ENCODE measurements around the gene CUEDC1.

Gene CUEDC1

DNA sequence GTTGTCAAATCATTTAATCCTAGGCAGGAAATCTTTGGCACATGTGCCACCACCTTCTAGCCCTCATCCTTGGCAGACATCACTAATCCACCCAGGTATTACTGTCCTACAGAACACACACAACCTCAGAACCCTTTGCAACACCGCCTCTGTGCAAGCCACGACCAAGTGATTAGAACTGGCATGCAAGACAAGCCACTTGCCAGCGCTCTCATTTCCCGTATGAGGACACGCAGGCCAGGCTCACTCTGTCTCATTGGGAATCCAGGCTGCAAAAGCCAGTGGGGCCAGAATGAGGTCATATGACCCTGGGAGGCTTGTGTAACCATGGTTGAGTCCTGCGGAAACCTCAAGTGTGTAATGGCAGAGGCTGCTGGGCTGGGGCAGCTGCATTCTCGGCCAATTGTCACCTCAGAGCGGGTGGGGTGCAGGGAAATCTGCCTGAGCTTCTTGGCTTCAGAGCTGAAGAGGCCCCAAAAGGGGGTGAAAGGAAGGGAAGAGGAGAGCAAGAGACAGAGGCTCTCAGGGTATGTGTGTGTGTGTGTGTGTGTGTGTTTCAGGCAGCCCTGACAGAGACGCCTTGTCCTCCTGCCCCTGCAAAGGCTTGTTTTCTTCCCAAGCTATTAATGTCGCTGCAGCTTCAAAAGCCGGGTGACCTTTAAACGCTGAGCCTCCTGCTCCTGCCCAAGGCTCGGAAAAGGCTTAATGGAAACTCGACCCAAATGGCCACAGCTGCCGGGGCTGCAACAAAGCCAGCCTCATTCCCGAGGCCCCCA lies 62.2 kb downstream of the CUEDC1 start:
- DNase-seq = no peak

- peak in 1 of 2 experiments; percentile 67 for DNase-seq
Measured at GRCh38 chr17:57892146-57892819, 62.9 kb downstream of the CUEDC1 start.

- DNase-seq = no peak
Measured at GRCh38 chr17:57890857-57891232, 64.4 kb downstream of the CUEDC1 start.

- peak in 1 of 2 experiments; percentile 73 for DNase-seq
Measured at GRCh38 chr17:57889892-57890856, 65.0 kb downstream of the CUEDC1 start.

- DNase-seq = no peak
Measured at GRCh38 chr17:57889252-57889651, 66.0 kb downstream of the CUEDC1 start.

DNA sequence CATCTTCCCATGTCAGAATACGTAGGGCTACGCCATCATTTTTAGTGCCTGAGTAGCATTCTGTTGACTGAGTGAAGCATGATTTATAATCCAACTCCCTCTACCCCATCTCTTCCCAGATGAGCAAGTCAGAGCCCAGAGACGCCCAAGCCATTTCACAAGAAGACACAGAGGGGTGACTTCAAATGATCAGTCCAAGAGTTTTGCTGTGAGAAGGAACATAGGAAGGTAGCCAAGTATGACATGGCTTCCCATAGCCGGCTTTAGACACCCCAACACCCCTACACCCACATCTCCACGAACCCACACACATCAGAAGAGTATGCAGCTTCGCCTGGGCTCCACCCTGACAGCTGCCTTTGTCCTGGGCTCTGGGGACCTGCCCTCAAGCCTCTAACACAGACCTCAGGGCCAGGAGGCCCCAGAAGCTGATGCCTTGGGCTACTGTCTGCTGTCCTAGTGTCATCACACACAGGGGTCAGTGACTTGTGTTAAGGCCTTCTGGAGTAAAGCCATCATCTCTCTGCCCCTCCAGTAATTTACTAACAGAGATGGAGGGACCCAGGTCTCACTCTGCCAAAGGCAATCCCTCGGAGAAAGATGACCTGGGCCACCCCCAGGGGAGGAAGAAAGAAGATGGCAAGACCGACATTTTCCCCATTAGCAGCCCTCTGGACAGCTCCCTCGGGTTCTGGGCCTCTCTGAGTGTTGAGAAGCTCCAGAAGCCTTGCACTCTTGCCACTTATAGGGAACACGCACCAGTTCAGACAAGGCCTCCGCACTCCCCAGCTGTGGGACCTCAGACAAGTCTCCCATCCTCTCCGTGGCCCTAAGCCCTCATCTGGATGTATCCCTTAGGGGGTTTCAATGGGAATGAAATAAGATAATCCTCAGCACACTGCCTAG lies 66.6 kb downstream of the CUEDC1 start:
- no peak for DNase-seq

- no peak for DNase-seq
Measured at GRCh38 chr17:57887161-57887560, 68.1 kb downstream of the CUEDC1 start.

DNA sequence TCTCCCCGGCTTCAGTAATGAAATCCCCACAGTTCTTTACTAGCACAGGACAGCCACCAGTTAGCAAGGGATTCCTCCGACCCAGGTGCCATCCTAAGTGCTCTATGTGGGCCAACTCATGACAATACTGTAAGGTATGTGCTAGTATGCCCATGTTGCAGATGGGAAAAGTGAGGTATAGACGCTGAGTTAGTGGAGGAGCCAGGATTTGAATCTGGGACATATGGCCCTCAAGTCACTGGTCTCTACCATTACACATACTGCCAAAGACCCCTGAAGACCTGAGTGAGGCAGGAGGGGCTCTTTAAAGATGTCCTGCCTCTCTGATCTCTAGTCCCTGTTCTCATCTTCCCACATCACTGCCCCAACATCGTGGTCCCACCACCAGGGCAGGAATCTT lies 69.2 kb downstream of the CUEDC1 start:
- DNase-seq = no peak

DNA sequence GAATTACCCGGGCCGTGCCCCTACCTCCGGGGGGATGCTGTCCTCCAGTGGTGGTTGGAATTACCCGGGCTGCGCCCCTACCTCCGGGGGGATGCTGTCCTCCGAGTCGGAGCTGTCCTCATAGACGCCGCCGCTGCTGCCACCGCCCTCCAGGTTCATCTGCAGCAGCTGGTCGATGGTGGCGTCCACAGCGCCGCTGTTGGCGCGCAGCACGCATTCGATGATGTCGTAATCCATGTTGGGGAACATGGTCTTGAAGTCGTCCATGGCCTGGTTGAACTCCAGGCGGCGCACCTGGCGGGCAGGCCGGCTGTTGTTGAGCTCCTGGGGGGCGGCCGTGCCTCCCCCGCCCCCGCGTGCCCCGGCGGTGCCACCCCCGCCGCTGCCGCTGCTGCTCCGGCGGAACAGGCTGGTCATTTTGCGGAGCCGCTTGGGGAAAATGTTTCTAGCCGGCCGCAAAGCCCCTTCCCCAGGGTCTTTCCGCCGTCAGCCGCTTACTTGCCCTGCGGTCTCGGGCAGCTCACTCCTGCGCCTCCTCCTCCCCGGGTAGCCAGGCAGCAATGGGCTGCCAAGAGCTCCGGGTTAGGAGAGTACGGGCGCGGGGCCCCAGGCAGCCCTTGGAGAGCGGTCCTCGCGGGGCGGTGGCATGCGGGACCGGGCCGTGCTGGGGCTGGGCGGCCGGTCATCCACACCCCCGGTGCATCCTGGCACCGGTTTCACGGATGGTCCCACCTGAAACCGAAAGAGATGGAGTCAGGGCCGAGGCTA lies 69.9 kb downstream of the CUEDC1 start:
- no peak for DNase-seq

DNA sequence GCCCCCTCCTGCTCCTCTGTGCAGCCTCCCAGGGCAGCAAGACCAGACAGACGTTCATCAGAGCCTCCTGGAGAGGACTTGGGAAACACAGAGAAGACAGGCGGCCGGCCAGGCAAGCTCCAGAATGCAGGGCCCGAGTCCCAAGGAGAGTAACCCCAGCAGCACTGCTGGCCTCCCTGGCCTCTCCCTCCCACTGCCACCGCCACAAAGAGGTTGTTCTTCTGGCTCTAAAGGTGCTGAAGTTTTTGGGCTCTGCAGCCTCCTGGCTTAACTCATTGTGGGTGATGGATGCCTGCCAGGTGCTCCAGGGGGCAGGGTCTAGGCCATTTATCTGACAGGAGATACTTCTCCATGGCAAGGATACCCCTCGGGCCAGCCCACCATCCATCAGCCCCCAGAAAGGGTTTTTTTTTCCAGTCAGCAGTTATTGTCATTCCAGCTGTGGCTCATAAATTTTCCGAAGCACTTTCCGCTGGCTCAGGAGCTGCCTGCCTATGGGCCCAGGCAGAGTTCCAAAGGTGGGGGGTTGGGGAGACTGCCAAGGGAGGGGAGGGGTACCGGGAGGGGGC lies 73.3 kb downstream of the CUEDC1 start:
- no peak for DNase-seq

- DNase-seq = no peak
Measured at GRCh38 chr17:57881143-57881542, 74.1 kb downstream of the CUEDC1 start.

- DNase-seq = no peak
Measured at GRCh38 chr17:57880086-57880456, 75.1 kb downstream of the CUEDC1 start.

DNA sequence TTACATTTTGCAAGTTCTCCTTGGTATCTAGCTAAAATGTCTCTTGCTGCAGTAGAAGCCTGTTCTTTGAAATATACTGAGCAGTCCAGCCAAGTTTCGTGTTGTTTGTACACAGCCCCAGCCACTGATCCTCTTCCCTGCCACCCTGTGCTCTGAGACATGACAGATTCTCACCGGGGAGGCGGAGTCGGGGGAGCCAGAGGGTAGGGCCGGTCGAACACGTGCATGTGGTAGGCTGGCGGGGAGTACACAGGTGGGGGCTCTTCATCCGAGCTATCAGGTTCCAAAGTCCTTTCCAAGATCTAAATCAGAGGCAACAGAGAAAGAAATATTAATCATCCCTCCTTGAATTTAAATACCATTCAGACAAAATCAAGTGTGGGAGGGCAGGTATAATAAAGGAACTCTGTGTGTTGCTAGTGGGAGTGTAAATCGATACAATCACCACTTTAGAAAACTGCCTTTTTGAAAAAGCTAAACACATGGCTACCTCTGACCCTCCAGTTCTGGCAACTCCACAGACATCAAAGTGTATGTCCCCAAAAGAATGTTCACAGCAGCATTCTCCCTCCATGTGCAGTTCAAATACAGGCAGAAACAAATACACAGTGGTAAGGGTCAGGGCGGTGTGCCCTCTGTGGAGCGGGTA lies 75.7 kb downstream of the CUEDC1 start:
- no peak for DNase-seq

- no peak for DNase-seq
Measured at GRCh38 chr17:57877803-57878377, 77.3 kb downstream of the CUEDC1 start.

DNA sequence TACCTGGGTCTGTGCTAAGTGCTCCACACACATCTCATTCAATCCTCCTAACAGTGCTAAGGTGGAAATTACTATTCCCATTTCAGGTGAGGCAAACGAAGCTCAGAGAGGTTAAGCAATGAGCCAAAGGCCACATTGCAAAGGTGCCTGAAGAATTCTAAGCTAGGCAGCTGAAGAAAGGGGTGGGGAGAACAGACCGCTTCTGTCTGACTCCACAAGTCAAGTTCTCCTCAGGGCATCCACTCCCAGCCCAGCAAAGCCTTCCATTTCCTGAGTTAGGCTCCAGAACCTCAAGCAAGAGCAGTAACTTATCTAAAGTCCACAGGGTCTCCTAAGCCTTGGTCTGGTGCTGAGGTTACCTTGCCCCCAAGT lies 78.4 kb downstream of the CUEDC1 start:
- no peak for DNase-seq

- no peak for DNase-seq
Measured at GRCh38 chr17:57876023-57876865, 79.0 kb downstream of the CUEDC1 start.

- DNase-seq = peak; percentile 61 to 85
Measured at GRCh38 chr17:57875290-57876022, 79.8 kb downstream of the CUEDC1 start.

Measured in NCI-H446 (cell line).